Astrocyte (in vitro differentiated cells and primary cell): Measurements from ENCODE around the gene PPP3CA. TPM values are rescaled to one million over a fixed set of nuclear protein-coding genes. Genes with fewer than 3 reads are reported as not detected.
"Not testable (repeated sequence)": the region's sequence is repeated elsewhere in the genome, so short reads cannot be mapped to it uniquely, and the experiment has no call there.

Experiments
- DNase-seq: peaks from one replicate; pipeline ENCODE4 v3.0.0-alpha.2; 2010; ENCODE audit warnings: low read depth
- FAIRE-seq: peaks from 2 replicates; lab custom pipeline; 2011; peaks lifted over from hg19 to GRCh38; lab: Jason Lieb, UNC
- H2AFZ ChIP-seq: 2 replicates; pipeline ENCODE4 v1.6.0; 2012; ENCODE audit warnings: low read depth, low read length, inconsistent platforms
- H3K27ac ChIP-seq: 2 replicates; pipeline ENCODE4 v1.5.1; 2011; ENCODE audit warnings: low read depth, low read length, inconsistent platforms
- H3K27me3 ChIP-seq: 2 replicates; pipeline ENCODE4 v1.6.0; 2011; ENCODE audit warnings: low read length, inconsistent platforms; ENCODE audit not compliant: insufficient read depth
- H3K36me3 ChIP-seq: 2 replicates; pipeline ENCODE4 v1.5.1; 2011; ENCODE audit warnings: low read length, inconsistent platforms; ENCODE audit not compliant: insufficient read depth
- H3K4me1 ChIP-seq: 2 replicates; pipeline ENCODE4 v1.5.1; 2011; ENCODE audit warnings: low read length, inconsistent platforms; ENCODE audit not compliant: insufficient read depth
- H3K4me2 ChIP-seq: 2 replicates; pipeline ENCODE4 v1.6.0; 2012; ENCODE audit warnings: low read length, inconsistent platforms
- H3K4me3 ChIP-seq: 2 replicates; pipeline ENCODE4 v1.5.1; 2011; ENCODE audit warnings: low read depth, mild to moderate bottlenecking, low read length, inconsistent platforms; ENCODE audit not compliant: insufficient read depth
- H3K79me2 ChIP-seq: 2 replicates; pipeline ENCODE4 v1.6.0; 2012; ENCODE audit warnings: mild to moderate bottlenecking, low read length, inconsistent platforms; ENCODE audit not compliant: insufficient read depth
- H3K9ac ChIP-seq: 2 replicates; pipeline ENCODE4 v1.6.0; 2012; ENCODE audit warnings: mild to moderate bottlenecking, low read length, inconsistent platforms
- H3K9me3 ChIP-seq: 2 replicates; pipeline ENCODE4 v1.5.1; 2012; ENCODE audit warnings: low read depth, mild to moderate bottlenecking, low read length, inconsistent platforms; ENCODE audit not compliant: insufficient read depth
- H4K20me1 ChIP-seq: 2 replicates; pipeline ENCODE4 v1.6.0; 2012; ENCODE audit warnings: low read length, inconsistent platforms; ENCODE audit not compliant: insufficient read depth
- H3K27ac Mint-ChIP-seq: one replicate; pipeline ENCODE4 v1.8.0; 2021; ENCODE audit warnings: mild to moderate bottlenecking, mixed read lengths; ENCODE audit not compliant: unreplicated experiment
- H3K27me3 Mint-ChIP-seq: one replicate; pipeline ENCODE4 v1.8.0; 2021; ENCODE audit warnings: low read depth, mixed read lengths; ENCODE audit not compliant: unreplicated experiment
- H3K36me3 Mint-ChIP-seq: one replicate; pipeline ENCODE4 v1.8.0; 2021; ENCODE audit warnings: low read depth, mixed read lengths; ENCODE audit not compliant: unreplicated experiment
- H3K4me1 Mint-ChIP-seq: one replicate; pipeline ENCODE4 v1.8.0; 2021; ENCODE audit warnings: low read depth, mixed read lengths; ENCODE audit not compliant: unreplicated experiment
- H3K4me3 Mint-ChIP-seq: one replicate; pipeline ENCODE4 v1.8.0; 2021; ENCODE audit warnings: mild to moderate bottlenecking, moderate library complexity, mixed read lengths; ENCODE audit not compliant: unreplicated experiment
- H3K9me3 Mint-ChIP-seq: one replicate; pipeline ENCODE4 v1.8.0; 2021; ENCODE audit warnings: mild to moderate bottlenecking, mixed read lengths; ENCODE audit not compliant: unreplicated experiment
- CTCF ChIP-seq: IDR thresholded peaks from 2 replicates; pipeline ENCODE4 v1.5.1; 2011; ENCODE audit warnings: low read depth, mild to moderate bottlenecking, inconsistent platforms, low read length, moderate library complexity; ENCODE audit not compliant: insufficient read depth
- EZH2 ChIP-seq: IDR thresholded peaks from 2 replicates; pipeline ENCODE4 v1.6.1; 2012; ENCODE audit warnings: mild to moderate bottlenecking, low read length, inconsistent platforms; ENCODE audit not compliant: insufficient read depth
- total RNA-seq: library from RNA; stranded (reverse); gene quantifications from 2 replicates; pipeline ENCODE4 v1.2.1, GENCODE V29; 2021

Gene PPP3CA
- total RNA-seq, 1 donor from 2014 or later: 101 TPM

GRCh38 chr4:101135371-101136010, 211.8 kb downstream of the PPP3CA start:
- Mint-ChIP-seq H3K27ac (no peak overlapping the region), H3K36me3 (no peaks in the 10 kb centered on the region), H3K9me3 (peaks cover 3% of the 10 kb centered on the region), H3K27me3 (no peaks in the 10 kb centered on the region), H3K4me1 (peaks cover 2% of the 10 kb centered on the region), H3K4me3 (no peak overlapping the region)
- FAIRE-seq (no peak), DNase-seq (no peak)
- H3K27ac ChIP-seq: no peak overlapping the region
- H4K20me1 ChIP-seq: peaks cover 30% of the 10 kb centered on the region
- peaks cover 31% of the 10 kb centered on the region for H3K79me2 ChIP-seq
- no peak overlapping the region for H3K4me3 ChIP-seq
- no peaks in the 10 kb centered on the region for H3K27me3 ChIP-seq
- H3K36me3 ChIP-seq: no peaks in the 10 kb centered on the region
- no peak overlapping the region for H3K9ac ChIP-seq
- H2AFZ ChIP-seq: no peak overlapping the region
- no peak overlapping the region for H3K4me2 ChIP-seq
- H3K4me1 ChIP-seq: no peaks in the 10 kb centered on the region
- no peak for TF ChIP-seq CTCF
- TF ChIP-seq EZH2: no peak
- no peaks in the 10 kb centered on the region for H3K9me3 ChIP-seq

GRCh38 chr4:101131058-101131457, 216.3 kb downstream of the PPP3CA start:
- Histone ChIP-seq H4K20me1 (peaks cover 36% of the 10 kb centered on the region), H3K79me2 (peaks cover 40% of the 10 kb centered on the region)
- not testable (repeated sequence) for H3K4me3 ChIP-seq, H2AFZ ChIP-seq, FAIRE-seq, DNase-seq, H3K4me1 ChIP-seq, H3K27ac ChIP-seq, H3K27ac Mint-ChIP-seq, H3K27me3 Mint-ChIP-seq, H3K9ac ChIP-seq, H3K36me3 Mint-ChIP-seq, H3K9me3 Mint-ChIP-seq, H3K36me3 ChIP-seq, H3K27me3 ChIP-seq, H3K4me2 ChIP-seq, H3K9me3 ChIP-seq, H3K4me3 Mint-ChIP-seq
- H3K4me1 Mint-ChIP-seq: peaks cover 11% of the 10 kb centered on the region

GRCh38 chr4:101128898-101129297, 218.4 kb downstream of the PPP3CA start:
- Histone ChIP-seq H3K79me2 (peaks cover 29% of the 10 kb centered on the region), H4K20me1 (peaks cover 31% of the 10 kb centered on the region)
- H3K9ac ChIP-seq, H2AFZ ChIP-seq, H3K4me1 ChIP-seq, H3K4me3 Mint-ChIP-seq, H3K9me3 Mint-ChIP-seq, H3K27ac ChIP-seq, H3K36me3 ChIP-seq, DNase-seq, H3K27me3 ChIP-seq, H3K27ac Mint-ChIP-seq, H3K9me3 ChIP-seq, H3K27me3 Mint-ChIP-seq, FAIRE-seq, H3K4me2 ChIP-seq, H3K4me3 ChIP-seq, H3K36me3 Mint-ChIP-seq: not testable (repeated sequence)
- H3K4me1 Mint-ChIP-seq: peaks cover 20% of the 10 kb centered on the region
